ENCODE results near the gene TAB2. TPM values are rescaled to one million over a fixed set of nuclear protein-coding genes. Genes with fewer than 3 reads are reported as not detected.

Gene TAB2
- total RNA-seq, 1 experiment from 2014 or later: 52.2 TPM

DNA sequence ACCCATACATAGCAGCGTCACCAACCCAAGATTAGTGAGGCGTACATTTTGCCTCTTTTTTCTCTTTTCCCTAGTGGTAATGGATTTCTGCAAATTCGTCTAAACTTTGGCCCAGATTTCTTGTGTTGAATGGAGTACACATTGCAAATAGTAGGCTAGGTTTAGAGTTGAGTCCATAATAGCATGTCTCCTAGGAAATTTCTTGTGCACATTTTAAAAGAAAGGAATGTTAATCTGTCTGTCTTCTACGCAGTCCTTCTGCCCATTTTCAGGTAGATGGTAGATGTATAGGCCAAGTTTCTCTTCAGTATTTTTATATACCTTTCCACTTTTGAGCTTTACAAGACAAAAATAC is 15.7 kb downstream of the TAB2 start:
- no peak for DNase-seq (ENCODE audit: low spot score)
- no peak overlapping the region for H3K4me3 ChIP-seq (ENCODE audit: low read depth, low read length, poor library complexity, severe bottlenecking)
- no peaks in the 10 kb centered on the region for H3K36me3 ChIP-seq (ENCODE audit: insufficient read depth, low read length, poor library complexity, severe bottlenecking)
- CTCF ChIA-PET: no interaction called here
- no peaks in the 10 kb centered on the region for H3K27me3 ChIP-seq (replicated peaks; ENCODE audit: insufficient read depth, low read depth, low read length, poor library complexity)
- H3K27ac ChIP-seq (ENCODE audit: low read depth, low read length, poor library complexity, severe bottlenecking): no peak overlapping the region
- intact Hi-C loops (cut with micrococcal nuclease; ENCODE audit: unreplicated experiment): no loop called here
- POLR2A ChIA-PET (ENCODE audit: low non-redundant PET): no interaction called here
- TF ChIP-seq EZH2 (IDR thresholded peaks at IDR 0.05; ENCODE audit: borderline replicate concordance, low read depth, low read length, poor library complexity, severe bottlenecking): no peak
- TF ChIP-seq, protein P1, sequence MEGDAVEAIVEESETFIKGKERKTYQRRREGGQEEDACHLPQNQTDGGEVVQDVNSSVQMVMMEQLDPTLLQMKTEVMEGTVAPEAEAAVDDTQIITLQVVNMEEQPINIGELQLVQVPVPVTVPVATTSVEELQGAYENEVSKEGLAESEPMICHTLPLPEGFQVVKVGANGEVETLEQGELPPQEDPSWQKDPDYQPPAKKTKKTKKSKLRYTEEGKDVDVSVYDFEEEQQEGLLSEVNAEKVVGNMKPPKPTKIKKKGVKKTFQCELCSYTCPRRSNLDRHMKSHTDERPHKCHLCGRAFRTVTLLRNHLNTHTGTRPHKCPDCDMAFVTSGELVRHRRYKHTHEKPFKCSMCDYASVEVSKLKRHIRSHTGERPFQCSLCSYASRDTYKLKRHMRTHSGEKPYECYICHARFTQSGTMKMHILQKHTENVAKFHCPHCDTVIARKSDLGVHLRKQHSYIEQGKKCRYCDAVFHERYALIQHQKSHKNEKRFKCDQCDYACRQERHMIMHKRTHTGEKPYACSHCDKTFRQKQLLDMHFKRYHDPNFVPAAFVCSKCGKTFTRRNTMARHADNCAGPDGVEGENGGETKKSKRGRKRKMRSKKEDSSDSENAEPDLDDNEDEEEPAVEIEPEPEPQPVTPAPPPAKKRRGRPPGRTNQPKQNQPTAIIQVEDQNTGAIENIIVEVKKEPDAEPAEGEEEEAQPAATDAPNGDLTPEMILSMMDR (conservative IDR thresholded peaks at IDR 0.05; ENCODE audit: low read depth, low read length): no peak
- no TSS peak for BruUV-seq (replicated peaks)
- H3K4me1 ChIP-seq (ENCODE audit: insufficient read depth, low read length, poor library complexity, severe bottlenecking): peaks cover 34% of the 10 kb centered on the region
- no peaks in the 10 kb centered on the region for H3K9me3 ChIP-seq (ENCODE audit: low read depth, low read length, poor library complexity, severe bottlenecking)

- intact Hi-C loops (cut with micrococcal nuclease; ENCODE audit: unreplicated experiment): no loop called here
- H3K27me3 ChIP-seq (replicated peaks; ENCODE audit: insufficient read depth, low read depth, low read length, poor library complexity): no peaks in the 10 kb centered on the region
- H3K4me3 ChIP-seq (ENCODE audit: low read depth, low read length, poor library complexity, severe bottlenecking): no peak overlapping the region
- peaks cover 34% of the 10 kb centered on the region for H3K4me1 ChIP-seq (ENCODE audit: insufficient read depth, low read length, poor library complexity, severe bottlenecking)
- no peak overlapping the region for H3K27ac ChIP-seq (ENCODE audit: low read depth, low read length, poor library complexity, severe bottlenecking)
- TF ChIP-seq, protein P1 (conservative IDR thresholded peaks at IDR 0.05; ENCODE audit: low read depth, low read length): no peak
- no peak for TF ChIP-seq EZH2 (IDR thresholded peaks at IDR 0.05; ENCODE audit: borderline replicate concordance, low read depth, low read length, poor library complexity, severe bottlenecking)
- ChIA-PET POLR2A (ENCODE audit: low non-redundant PET) (no interaction called here), CTCF (no interaction called here)
- no TSS peak for BruUV-seq (replicated peaks)
- peak; percentile 48 for DNase-seq (ENCODE audit: low spot score)
- no peaks in the 10 kb centered on the region for H3K9me3 ChIP-seq (ENCODE audit: low read depth, low read length, poor library complexity, severe bottlenecking)
- H3K36me3 ChIP-seq (ENCODE audit: insufficient read depth, low read length, poor library complexity, severe bottlenecking): no peaks in the 10 kb centered on the region
Observed at GRCh38 chr6:149334201-149334600, 16.7 kb downstream of the TAB2 start.

DNA sequence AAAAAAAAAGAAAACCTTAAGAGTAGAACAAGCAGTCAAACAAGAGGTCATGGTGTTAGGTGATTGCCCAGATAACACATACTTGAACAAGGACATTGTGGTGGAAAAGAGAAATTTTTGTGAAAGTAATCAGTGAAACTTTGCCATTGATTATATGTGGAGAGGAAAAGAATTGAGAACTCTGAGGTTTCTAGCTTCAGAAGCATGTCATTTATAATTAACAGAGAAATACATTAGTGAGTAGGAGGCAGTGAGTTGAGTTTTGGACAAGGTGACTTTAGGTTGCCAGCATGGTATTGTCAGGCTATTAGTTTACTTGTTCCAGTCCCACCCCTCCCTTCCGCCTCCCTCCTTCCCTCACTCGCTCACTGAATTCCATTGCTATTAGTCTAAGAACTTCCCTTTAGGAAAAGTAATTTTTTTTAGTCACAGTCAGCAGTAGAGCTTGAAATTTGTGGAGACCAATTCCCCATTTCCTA is 17.2 kb downstream of the TAB2 start:
- H3K4me3 ChIP-seq (ENCODE audit: low read depth, low read length, poor library complexity, severe bottlenecking): no peak overlapping the region
- BruUV-seq (replicated peaks): no TSS peak
- TF ChIP-seq, protein P1 (conservative IDR thresholded peaks at IDR 0.05; ENCODE audit: low read depth, low read length): no peak
- TF ChIP-seq EZH2 (IDR thresholded peaks at IDR 0.05; ENCODE audit: borderline replicate concordance, low read depth, low read length, poor library complexity, severe bottlenecking): no peak
- H3K4me1 ChIP-seq (ENCODE audit: insufficient read depth, low read length, poor library complexity, severe bottlenecking): peaks cover 34% of the 10 kb centered on the region
- H3K27ac ChIP-seq (ENCODE audit: low read depth, low read length, poor library complexity, severe bottlenecking): no peak overlapping the region
- ChIA-PET POLR2A (ENCODE audit: low non-redundant PET) (no interaction called here), CTCF (no interaction called here)
- no peaks in the 10 kb centered on the region for H3K36me3 ChIP-seq (ENCODE audit: insufficient read depth, low read length, poor library complexity, severe bottlenecking)
- no peaks in the 10 kb centered on the region for H3K27me3 ChIP-seq (replicated peaks; ENCODE audit: insufficient read depth, low read depth, low read length, poor library complexity)
- intact Hi-C loops (cut with micrococcal nuclease; ENCODE audit: unreplicated experiment): no loop called here
- no peaks in the 10 kb centered on the region for H3K9me3 ChIP-seq (ENCODE audit: low read depth, low read length, poor library complexity, severe bottlenecking)
- no peak for DNase-seq (ENCODE audit: low spot score)

All from A673 (cell line).